Measurements from ENCODE around the gene THBS4. TPM values are rescaled to one million over a fixed set of nuclear protein-coding genes. Genes with fewer than 3 reads are reported as not detected.
A peak's percentile ranks its signal among the peaks of the same experiment; 100 is the strongest.

The THBS4 gene
- total and polyA plus RNA-seq, 8 donors, result 3.7 to 56.8 (median 8.6) TPM

DNA sequence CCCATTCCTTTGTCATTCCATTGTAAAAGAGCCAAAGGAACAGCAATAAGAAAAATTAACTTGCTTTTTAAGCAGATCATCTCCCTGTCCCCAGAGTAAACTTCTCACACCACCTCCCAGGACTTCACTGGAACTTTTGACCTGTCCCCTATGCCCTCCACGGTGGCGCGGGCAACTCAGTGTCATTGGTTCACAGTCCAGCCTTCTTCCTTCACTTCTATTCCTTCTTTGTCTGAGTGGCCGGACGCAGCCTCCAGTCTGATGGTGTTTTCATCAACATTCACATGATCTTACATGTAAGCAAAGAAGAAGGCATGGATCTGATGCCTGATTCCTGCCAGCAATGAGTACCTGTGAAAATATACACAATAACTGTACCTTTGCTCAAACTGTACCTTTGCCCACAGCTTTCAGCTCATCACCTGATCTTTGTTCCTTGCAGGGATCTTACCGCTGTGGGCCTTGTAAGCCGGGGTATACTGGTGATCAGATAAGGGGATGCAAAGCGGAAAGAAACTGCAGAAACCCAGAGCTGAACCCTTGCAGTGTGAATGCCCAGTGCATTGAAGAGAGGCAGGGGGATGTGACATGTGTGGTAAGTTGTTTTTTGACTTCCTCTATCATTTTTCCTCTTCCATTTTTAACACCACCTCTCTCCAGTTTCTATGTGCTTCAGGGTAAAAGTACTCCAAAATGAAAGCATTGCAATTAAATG is 32.5 kb downstream of the THBS4 start:
- no peaks in the 10 kb centered on the region for H3K9me3 ChIP-seq
- no peak overlapping the region for H3K4me3 ChIP-seq
- no peaks in the 10 kb centered on the region for H3K4me1 ChIP-seq
- H3K27me3 ChIP-seq, result no peaks in the 10 kb centered on the region
- H3K27ac ChIP-seq, result no peak overlapping the region
- FAIRE-seq (no peak), DNase-seq (no peak), ATAC-seq (no peak)
- no peaks in the 10 kb centered on the region for H3K36me3 ChIP-seq
- intact Hi-C loops (cut with DNase I), result no loop called here
- 85 to 91% methylated on average over 8 of the region's 8 CpGs for whole genome bisulfite sequencing, 2 donors
- TF ChIP-seq, protein P1, sequence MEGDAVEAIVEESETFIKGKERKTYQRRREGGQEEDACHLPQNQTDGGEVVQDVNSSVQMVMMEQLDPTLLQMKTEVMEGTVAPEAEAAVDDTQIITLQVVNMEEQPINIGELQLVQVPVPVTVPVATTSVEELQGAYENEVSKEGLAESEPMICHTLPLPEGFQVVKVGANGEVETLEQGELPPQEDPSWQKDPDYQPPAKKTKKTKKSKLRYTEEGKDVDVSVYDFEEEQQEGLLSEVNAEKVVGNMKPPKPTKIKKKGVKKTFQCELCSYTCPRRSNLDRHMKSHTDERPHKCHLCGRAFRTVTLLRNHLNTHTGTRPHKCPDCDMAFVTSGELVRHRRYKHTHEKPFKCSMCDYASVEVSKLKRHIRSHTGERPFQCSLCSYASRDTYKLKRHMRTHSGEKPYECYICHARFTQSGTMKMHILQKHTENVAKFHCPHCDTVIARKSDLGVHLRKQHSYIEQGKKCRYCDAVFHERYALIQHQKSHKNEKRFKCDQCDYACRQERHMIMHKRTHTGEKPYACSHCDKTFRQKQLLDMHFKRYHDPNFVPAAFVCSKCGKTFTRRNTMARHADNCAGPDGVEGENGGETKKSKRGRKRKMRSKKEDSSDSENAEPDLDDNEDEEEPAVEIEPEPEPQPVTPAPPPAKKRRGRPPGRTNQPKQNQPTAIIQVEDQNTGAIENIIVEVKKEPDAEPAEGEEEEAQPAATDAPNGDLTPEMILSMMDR (IDR thresholded peaks at IDR 0.05), result no peak

DNA sequence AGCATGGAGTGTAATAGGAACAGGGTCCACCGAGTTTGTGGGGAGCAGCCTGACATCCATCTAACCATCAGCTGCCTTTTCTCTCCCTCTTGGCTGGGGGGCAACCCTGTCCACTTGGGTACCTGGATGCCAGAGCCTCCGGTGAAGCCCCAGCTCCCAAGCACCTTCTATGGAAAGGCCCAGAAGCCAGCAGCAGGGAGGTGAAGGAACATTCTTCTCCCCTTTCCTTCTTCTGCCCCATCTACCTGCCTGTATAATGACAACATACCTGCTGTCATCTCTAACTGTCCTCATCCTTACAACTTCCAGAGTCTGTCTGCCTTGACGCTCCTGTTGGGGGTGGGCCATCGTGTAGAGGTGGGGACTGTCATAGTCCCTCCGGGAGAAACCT is 33.1 kb downstream of the THBS4 start:
- no peaks in the 10 kb centered on the region for H3K9me3 ChIP-seq
- FAIRE-seq (no peak), ATAC-seq (no peak), DNase-seq (no peak)
- no peaks in the 10 kb centered on the region for H3K36me3 ChIP-seq
- no peaks in the 10 kb centered on the region for H3K27me3 ChIP-seq
- TF ChIP-seq, protein P1 (IDR thresholded peaks at IDR 0.05), result no peak
- H3K4me1 ChIP-seq, result no peaks in the 10 kb centered on the region
- no peak overlapping the region for H3K27ac ChIP-seq
- no peak overlapping the region for H3K4me3 ChIP-seq
- intact Hi-C loops (cut with DNase I), result no loop called here
- WGBS, 2 donors, result 79 to 91% methylated on average over 5 of the region's 5 CpGs

DNA sequence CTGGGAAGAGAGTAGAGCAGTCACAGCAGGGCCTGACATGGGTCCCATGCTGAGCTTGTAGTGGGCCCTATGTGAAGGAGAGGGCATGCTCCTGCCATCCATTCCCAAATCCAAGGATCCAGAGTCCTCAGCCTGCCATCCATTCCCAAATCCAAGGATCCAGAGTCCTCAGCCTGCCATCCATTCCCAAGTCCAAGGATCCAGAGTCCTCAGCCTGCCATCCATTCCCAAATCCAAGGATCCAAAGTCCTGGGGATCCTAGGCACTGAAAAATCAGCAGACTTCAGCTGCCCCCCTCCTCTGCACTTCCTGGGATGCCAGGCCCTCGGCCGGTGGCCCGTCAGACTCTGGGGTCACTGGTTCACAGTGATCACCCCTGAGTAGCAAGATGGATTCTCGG is 33.6 kb downstream of the THBS4 start:
- TF ChIP-seq, protein P1 (IDR thresholded peaks at IDR 0.05), result no peak
- no peaks in the 10 kb centered on the region for H3K27me3 ChIP-seq
- ATAC-seq (no peak), DNase-seq (no peak), FAIRE-seq (no peak)
- WGBS, 2 donors, result 80 to 84% methylated on average over 4 of the region's 4 CpGs
- H3K27ac ChIP-seq, result no peak overlapping the region
- H3K4me3 ChIP-seq, result no peak overlapping the region
- no peaks in the 10 kb centered on the region for H3K4me1 ChIP-seq
- intact Hi-C loops (cut with DNase I), result no loop called here
- H3K36me3 ChIP-seq, result no peaks in the 10 kb centered on the region
- no peaks in the 10 kb centered on the region for H3K9me3 ChIP-seq

DNA sequence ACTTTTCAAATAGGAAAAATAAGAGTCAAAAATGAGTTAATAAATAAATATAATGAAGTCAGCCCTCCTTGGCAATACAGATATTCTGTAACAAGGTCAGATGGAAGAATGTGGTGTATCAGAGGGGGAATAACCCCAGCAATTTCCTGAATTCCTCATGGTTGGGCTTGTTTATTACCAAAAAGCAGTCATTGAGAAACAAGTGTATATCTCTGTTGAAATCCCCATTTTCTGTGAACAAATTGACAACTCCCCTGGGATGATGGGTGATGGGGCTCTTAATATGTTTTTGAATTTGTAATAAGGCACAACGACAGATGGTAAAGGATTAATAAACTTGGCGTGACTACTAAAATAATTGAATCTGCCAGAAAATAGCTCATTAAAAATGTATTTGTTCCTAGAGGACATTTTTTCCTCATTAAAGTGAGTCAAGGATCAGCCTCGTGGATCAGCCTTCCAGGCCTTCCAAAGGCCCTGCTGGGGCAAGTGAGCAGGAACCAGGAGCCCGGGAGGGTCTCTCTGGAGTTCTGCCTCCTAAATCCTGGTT is 34.2 kb downstream of the THBS4 start:
- no peak for DNase-seq
- ATAC-seq, result peak in 1 of 4 donors; percentile 38
- H3K27me3 ChIP-seq, result no peaks in the 10 kb centered on the region
- H3K4me3 ChIP-seq, result no peak overlapping the region
- no peaks in the 10 kb centered on the region for H3K9me3 ChIP-seq
- intact Hi-C loops (cut with DNase I), result no loop called here
- 65 to 74% methylated on average over 4 of the region's 4 CpGs for WGBS, 2 donors
- no peak for FAIRE-seq
- TF ChIP-seq, protein P1 (IDR thresholded peaks at IDR 0.05), result no peak
- no peaks in the 10 kb centered on the region for H3K4me1 ChIP-seq
- no peak overlapping the region for H3K27ac ChIP-seq
- H3K36me3 ChIP-seq, result no peaks in the 10 kb centered on the region

DNA sequence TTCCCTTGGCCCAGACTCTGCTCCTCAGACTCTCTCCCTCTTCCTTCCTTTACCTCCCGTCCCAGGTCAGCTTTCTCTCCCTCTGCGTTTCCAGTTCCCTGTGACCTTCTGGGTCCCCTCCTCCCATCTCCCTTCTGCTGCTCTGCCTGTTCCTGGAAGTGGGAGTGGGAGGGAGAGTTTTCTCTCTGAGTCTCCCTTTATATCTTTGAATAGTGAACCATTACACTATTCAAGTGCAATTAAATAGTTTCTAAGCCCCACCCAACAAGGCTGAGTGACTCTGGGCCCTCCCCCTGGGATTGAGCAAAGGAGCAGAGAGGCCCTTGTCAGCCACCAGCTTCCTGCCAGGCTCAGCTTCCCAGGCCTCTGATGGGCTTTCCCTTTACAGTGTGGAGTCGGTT is 34.8 kb downstream of the THBS4 start:
- Histone ChIP-seq H3K27ac (no peak overlapping the region), H3K9me3 (no peaks in the 10 kb centered on the region), H3K27me3 (no peaks in the 10 kb centered on the region), H3K4me1 (no peaks in the 10 kb centered on the region), H3K4me3 (no peak overlapping the region), H3K36me3 (no peaks in the 10 kb centered on the region)
- TF ChIP-seq, protein P1 (IDR thresholded peaks at IDR 0.05), result no peak
- ATAC-seq, result peak in 2 of 4 donors; percentile 33 to 45
- FAIRE-seq, result no peak
- intact Hi-C loops (cut with DNase I), result no loop called here
- no peak for DNase-seq
- 43 to 47% methylated on average over 3 of the region's 3 CpGs for WGBS, 2 donors
